NB4 (cell line): ENCODE data around the gene IL18BP.

Source experiments
- CTCF ChIP-seq: IDR thresholded peaks from one replicate; pipeline ENCODE4 v1.5.1; 2012; ENCODE audit warnings: low read depth, low read length
- MAX ChIP-seq: IDR thresholded peaks from 2 replicates; pipeline ENCODE4 v1.6.1; 2011; ENCODE audit warnings: low read depth, low read length

- no peak for TF ChIP-seq CTCF
- no peak for TF ChIP-seq MAX
These were observed 5.1 kb downstream of the IL18BP start for GRCh38 chr11:72003776-72004171.
